Dedifferentiated amniotic fluid mesenchymal stem cell (primary cell): ENCODE data around the gene HSPG2.
"Not testable (repeated sequence)": the region's sequence is repeated elsewhere in the genome, so short reads cannot be mapped to it uniquely, and the experiment has no call there.

Experiments
- DNase-seq: peaks from one replicate; pipeline ENCODE4 v3.0.0-alpha.2; 2016; ENCODE audit errors: extremely low spot score

HSPG2 gene

DNA sequence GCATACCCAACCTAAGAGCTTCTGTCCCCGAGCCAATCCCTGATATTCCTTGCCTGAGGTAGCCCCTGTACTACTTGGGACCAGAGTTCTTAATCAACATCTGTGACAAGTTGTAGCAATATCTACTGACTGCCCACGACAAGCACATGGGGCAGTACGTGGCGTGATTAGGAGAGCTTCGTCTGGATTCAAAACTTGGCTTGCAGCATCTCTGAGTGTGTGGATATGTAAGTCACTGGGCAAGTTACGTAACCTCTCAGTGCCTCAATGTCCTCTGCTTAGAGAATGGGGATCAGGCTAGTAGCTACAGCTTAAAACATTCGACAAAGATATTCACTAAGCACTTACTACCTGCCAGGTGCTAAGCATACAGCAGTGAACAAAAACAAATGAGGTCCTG, 5.0 kb downstream of the HSPG2 start:
- no peak for DNase-seq

DNA sequence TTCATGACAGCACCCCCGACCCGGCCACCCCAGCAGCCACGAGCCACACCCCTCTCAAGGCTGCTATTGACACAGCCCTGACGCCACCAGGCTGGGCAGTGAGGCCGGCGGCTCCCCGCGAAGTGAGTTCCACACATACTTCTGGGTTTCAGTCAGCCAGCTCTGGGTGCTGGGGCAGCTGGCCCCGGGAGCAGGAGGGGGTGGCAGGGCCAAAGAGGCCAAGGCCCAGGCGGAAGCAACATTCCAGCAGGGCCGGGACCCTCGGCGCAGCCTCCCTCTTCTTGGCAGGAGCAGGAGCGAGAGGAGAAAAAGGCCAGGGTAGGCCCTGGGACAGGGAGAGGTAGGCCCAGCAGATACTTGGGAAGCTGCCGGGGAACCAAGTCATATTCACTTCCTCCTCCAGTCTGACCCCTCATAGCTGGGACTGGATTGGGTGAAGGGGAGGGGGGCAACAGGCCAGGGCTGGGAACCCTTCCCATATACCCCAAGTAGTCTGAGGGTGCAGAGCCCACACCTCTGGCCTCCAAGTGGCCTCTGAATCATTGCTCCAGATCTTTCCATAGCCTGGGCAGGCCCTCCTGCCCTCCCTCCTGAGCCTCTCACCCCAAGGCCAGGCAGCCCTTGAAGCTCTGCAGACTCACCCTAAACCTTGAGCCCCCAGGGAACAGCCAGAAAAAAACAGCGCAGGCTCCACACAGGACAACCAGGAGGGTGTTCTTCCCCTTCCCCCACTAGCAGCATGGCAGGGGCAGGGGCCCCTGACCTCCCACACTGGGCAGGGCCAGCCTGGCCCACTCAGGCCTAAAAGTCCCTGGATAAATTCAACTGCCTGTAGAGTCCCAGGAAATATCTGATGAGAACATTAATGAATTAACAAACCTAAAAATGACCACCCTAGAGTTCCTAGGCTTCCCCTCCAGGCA, 5.7 kb downstream of the HSPG2 start:
- peak; percentile 71 for DNase-seq

DNA sequence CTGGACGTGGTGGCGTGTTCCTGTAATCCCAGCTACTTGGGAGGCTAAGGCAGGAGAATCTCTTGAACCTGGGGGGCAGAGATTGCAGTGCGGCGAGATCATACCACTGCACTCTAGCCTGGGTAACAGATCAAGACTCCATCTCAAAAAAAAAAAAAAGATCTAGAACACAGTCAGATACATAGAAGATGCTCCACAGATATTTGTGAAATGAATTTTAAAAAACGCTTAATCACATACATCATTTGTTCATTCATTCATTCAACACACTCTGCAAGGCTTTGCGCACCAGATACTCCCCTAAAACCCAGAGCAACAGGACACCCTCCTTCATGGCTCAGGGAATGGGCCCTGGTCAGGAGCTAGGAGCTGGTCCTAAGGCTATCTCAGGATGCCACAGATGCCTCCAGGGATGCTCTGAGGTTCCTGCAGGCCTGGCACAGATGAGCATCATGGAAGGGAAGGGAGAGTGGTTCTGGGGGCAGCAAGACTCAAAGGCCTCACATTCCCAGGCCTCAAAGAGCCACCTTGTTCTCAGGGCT, 6.4 kb downstream of the HSPG2 start:
- DNase-seq = no peak

DNA sequence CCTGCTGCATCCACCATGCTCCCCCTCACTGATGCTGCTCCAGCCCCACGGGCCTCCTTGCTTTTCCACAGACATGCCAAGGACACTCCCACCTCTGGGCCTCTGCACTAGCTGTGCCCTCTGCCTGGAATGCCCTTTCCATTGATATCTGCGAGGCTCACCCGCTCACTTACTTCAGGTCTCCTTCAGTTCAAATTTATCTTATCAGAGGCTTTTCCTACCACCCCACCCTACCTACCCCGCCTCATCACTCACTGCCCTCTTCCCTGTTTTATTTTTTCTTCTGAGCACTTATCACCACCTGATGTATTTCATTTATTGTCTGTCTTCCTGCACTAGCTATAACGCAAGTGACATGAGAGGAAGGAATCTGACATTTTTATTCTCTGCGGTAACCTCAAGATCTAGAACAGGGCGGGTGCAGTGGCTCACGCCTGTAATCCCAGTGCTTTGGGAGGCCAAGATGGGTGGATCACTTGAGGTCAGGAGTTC, 7.0 kb downstream of the HSPG2 start:
- DNase-seq = no peak

DNA sequence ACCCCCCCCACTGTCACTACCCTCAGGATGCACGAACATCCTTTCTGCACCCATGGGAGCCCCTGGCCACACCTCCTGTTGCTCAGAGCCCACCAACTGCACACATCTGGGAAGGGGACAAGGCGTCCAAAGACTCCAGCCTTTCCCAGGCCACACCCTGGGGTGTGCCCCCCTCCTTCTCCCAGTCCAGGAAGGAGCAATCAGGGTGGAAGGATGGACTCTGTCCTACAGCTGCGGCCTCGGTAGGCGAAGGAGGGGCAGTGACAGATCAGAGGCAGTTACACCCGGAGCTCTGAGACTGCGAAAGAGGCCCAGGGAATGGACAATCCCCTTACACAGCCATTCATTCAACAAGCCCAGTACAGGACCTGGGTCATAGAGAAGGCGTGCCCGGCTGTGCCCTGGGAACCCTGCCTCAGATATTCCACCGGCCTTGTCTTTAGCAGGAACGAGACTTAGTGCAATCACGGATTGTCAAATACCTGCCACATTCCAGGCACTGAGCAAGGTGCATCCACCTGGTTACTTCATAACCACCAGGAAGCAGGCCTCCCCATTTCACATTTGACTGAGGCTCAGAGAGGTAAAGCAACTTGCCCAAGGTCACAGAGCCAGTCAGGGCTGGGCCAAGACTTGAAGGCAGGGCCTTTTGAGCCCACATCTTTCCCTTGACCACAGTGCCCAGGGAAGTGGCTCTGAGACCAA, 9.4 kb downstream of the HSPG2 start:
- DNase-seq = no peak

DNA sequence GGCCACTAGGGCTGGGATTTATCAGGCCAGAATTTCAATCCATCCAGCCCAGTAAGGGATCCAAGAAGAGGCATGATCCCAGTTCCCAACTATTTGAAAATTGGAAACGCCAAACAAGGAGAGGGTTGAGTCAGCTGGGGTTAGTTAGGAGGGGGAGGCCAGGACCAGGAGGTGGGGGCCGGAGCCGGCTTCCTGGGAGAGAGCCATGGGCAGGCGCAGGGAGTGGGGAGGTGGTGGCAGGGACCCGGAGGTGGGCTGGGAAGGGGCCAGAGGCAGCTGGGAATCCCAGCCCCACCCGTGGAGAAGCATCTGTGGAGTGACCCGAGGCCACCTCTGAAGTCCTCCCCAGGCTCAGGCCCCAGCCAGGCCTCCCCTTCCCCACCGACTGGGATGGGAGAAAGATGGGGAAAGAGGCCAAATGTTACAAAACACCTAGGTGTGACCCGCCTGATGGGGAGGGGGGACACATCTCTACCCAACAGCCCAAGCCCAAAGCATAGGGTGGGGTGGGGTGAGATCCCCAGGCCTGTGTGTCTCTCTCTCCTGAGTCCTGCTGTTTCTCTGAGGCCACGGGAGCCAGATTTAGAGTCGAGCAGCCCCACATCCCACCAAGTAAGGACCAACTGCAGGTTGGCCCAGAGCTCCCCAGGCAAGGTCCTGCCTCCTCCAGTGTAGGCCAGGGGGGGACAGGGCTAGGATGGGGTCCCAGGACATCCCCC, 10.1 kb downstream of the HSPG2 start:
- peak; percentile 63 for DNase-seq

DNA sequence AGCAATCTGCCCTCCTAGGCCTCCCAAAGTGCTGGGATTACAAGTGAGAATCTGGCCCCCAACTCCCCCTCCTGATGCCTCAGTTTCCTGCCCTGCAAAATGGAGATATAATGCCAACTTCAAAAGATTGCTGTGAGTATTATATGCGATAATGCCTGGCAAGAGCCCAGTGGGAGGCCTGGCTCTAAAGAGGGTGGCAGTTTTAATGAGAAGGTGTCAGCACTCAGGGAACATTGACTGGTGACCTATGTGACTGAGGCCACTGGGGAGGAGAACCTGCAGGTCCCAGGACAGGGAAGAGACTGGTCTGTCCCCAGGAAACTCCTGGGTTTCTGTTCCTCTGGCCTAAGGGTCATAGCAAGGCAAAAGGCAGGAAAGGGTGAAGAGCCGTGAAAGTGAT, 11.0 kb downstream of the HSPG2 start:
- no peak for DNase-seq

DNA sequence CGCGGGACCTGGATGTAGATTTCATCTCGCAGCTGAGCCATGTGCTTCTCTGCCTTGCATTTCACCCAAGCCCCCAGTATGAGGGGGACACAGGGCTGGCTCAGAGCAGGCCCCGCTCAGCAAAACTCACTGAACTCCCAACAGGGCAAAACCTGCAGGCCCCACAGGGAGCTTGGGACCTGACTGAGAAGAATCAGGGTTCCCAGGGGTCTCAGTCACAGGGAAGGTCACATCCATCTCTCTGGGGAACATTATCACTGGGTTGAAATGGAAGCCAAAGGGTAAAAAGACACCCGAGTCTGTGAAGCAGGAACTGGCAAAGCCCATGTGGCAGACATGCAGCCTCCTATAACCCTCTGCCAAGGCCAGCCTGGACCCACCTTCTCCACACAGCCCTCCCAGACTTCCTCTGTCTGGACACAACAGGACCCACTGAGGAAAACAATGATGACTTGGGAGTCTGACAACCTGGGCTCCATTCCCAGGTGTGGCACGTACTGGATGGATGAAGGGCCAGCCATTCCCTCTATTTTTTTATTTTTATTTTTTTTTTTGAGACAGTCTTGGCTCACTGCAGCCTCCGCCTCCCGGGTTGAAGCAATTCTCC, 11.7 kb downstream of the HSPG2 start:
- DNase-seq = no peak

DNA sequence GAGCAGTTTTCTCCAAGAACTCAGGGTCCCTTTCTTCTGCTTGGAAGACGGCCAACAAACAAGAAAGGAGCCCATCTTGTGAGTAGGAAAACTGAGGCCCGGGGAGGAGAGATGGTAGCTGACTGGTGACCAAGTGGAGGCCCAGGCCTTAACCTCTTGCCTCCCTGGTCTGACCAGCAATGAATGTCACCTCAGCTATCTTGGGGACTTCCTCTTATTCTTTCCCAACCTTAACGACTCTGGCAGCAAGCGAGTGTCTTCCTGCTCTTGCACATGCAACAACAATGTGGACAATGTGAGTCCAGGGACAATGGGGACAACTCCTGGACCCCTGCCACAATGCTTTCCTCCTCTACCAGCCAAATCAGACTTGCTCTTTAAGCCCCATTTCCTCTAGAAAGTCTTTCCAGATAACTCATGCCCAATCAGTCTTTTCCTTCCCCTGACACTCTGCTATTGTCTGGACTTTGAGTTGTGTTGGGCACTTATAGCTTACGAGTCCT, 12.6 kb downstream of the HSPG2 start:
- DNase-seq = no peak

DNA sequence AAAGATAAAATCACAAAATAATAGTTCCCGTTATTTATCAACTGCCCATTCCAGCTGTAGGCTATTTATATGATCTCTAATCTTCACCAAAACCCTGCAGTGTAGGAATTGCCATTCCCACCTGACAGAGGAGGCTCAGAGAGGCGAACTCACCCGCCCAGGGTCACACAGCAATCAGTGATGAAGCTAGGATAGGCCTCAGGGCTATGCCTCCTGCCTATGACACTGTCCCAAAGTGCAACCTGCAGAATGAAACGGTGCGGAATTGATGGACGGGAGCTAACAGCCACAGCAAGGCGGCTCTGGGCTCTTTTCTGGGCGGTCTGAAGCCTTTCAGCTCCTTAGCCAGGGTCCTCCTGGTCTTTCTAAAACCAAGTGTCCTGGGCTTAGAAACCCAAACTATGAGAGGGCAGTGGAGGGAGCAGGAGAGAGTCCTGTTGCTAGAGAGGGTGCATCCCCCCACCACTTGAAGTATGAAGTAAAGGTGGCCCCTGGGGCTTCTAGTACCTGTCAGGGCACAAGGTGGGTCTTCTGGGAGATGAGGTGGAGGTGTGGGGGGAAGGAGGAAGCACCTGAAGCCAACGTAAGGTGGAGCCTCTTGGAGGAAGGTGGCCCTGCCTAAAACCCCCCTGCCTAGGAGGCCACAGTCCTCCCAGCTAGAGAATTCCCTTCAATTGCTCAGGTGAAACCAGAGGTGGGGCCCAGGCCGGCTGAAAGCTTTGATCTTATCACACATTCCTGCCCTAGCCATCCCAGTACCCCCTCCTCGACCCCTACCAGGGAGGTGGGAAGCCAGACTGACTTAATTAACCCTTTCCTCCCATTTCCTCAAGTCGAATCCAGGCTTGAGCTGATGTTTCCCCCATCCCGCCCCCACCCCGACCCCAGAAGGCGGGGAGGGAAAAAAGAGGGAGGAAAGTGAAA, 14.8 kb downstream of the HSPG2 start:
- DNase-seq = no peak

DNA sequence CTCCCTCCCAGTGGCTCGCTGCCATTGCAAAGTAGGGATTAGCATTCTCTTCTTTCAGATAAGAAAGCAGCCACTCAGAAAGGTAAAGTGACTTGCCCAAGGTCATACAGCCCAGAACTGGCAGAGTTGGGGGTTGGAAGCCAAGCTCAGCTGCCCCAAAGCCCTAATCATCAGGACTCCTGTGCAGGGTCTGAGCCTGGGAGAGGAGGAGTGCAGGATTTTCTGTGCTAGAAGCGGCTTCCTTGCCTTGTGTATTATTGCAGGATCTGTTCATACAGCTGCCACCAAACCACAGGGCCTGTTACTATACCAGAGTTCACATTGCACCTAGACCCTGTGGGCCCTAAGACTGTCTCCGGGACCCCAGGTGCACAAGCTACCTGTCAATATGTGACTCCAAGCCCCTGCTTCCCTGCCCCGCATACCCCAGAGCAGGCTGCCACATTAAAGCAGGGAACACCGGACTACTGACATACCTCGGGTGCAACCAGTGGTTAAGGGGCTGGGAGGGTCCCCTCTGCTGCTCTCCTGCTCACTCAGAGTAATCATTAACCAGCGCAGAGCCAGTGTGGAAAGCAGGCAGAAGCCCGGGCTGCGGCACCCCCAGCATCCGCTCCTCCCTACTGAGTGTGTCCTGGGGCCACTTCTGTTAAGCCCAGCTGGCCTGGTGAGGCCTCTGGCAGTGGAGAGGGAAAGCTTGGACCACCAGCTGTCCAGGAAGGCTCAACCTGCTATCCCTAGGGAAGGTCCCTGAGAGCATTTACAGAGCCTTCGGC, 15.8 kb downstream of the HSPG2 start:
- DNase-seq = no peak

DNA sequence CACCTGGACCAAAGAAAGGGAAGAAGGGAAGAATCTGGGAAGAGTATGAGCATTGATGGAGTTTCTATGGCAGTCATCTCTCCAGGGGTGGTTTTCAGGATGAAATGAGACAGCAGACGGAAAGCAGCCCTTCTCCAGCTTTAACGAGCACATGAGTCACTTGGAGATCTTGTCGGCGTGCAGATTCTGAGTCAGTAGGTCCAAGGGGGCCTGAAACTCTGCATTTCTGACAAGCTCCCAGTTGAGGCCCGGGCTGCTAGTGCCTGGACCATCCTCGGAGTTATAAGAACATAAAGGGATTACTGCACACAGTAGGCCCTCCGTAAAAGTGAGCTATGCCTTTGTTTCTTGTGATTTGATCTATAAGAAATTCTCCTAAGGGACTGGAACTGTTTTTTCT, 17.6 kb downstream of the HSPG2 start:
- DNase-seq = peak; percentile 62

DNA sequence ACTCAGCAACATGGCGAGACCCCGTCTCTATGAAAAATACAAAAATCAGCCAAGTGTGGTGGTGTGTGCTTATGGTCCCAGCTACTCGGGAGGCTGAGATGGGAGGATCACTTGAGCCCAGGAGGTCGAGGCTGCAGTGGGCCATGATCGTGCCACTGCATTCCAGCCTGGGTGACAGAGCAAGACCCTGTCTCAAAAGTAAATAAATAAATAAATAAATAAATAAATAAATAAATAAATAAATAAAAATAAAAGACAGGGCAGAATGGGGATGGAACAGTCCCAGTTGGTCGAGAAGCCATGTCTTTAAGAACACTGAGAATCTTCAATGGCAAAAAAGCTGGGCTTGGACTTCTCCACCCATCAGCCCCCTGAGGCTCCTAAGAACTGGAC, 19.9 kb downstream of the HSPG2 start:
- DNase-seq = not testable (repeated sequence)

DNA sequence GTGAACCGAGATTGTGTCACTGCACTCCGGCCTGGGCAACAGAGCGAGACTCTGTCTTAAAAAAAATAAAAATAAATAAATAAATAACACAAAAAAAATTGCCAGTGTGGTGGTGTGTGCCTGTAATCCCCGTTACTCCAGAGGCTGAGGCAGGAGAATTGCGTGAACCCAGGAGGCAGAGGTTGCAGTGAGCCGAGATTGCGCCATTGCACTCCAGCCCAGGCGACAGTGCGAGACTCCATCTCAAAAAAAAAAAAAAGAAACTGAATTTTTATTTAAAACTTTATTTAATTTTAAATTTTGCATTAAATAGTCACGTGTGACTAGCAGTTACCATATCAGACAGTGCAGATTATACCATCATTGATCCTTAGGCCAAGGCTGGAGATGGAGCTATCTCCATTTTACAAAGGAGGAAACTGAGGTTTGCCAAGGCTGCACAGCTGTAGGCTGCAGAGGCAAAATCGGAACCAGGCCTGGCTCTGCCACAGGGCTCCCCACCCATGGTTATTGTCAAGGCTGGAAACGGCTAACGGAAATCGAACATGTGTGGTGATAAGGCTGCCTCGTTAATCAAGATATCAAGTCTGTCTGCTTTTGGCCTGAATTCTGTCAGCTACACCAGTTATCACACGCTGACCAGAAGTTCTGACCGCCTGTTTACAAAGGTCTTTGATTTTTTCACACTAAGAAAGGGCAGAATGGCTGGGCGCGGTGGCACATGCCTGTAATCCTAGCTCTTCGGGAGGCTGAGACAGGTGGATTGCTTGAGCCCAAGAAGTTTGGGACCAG, 20.5 kb downstream of the HSPG2 start:
- DNase-seq = no peak

DNA sequence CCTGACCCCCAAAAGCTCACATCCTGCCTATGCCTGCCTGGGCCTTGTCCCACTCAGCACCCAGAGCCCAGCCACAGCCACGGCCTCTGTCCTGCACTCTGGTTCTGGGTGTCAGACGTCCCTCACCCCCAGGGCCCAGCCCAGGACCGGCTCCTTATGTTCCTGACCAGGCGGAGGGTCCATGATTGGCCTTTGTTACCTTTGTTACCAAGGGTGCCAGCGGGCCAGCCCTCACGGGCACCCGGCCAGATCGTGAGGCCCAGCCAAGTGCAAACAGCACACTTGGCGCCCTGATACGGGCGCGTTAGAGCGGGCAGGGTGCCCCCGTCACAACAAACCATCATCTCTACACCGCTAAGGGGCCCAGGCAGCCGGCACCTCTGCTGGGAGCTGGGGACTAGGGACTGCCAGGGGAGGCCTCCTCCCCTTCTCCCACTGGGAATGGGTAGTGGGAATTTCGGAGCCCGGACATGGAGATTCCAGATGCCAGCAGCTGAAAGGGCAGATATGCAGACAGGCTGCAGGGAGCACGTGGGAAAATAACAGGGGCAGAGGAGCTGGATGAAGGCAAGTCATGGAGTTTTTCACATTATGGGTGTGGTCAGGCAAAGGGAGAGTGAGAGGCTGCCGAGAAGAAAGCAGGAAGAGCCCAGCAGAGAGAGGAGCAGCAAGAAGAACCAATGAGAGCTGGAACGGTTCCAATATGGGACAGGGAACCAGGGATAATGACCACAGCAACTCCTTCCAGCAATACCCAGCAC, 22.1 kb downstream of the HSPG2 start:
- DNase-seq = no peak

DNA sequence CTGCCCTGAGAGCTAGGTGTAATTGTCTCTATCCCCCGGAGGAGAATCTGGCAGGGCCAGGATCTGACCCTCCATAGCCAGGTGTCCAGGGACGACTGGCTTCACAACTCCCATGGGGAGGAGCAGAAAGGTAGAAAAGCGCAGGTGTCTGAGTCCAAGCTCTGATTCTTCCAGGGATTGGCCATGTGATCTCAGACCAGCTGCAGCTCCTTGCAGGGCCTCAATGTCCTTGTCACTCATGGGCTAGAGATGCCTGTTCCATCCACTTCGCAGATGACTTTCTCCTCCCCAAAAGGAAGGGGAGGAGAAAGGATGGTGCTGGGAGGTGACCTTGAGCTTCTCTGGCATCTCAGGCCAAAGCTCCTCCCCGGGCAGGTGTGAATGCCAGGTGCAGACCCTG, 22.7 kb downstream of the HSPG2 start:
- no peak for DNase-seq

DNA sequence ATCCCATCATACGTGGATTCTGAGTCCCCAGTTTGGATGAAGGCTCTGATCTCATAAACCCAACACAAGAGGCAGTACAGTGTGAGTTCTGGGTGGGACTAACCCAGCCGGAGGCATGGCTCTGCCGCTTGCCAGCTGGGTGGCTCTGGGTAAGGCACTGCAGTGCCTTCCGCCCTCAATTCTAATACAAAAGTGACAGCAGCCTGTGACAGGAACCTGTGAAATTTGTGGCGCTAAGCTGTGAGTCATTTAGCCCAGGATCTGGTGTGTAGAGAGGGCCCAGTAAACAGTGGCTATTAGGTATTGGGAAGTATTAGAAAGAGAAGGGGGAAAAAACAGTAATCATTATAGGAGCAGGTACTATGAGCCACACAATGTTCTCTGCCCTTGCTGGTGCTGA, 23.3 kb downstream of the HSPG2 start:
- DNase-seq = no peak

DNA sequence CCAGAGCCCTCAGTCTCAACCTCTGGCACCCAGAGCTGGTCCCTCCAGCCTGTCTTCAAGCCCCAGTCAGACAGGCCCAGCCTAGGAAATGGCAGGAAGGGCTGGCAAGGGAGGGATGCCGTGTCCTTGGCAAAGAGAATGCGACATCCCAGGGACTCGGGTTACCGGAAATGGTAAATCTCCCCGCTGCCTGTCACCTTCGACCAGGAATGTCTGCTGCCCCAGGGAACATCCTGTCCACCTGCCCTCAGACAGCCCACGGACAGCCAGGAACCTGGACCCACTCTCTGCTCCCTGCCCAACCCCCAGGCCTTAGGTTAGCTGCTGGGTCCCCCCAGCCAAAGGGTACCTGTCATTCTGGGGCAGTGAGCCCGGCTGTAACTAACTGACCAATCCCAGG, 23.9 kb downstream of the HSPG2 start:
- DNase-seq = no peak
